Breast epithelium (tissue), 3 donors: ENCODE results near the gene COMMD1.

Experiments
- POLR2A ChIP-seq: fragments of 450-650 bp; IDR thresholded peaks from one replicate; pipeline ENCODE4 v1.6.1; 2016; ENCODE audit warnings: antibody characterized with exemption, mild to moderate bottlenecking, moderate library complexity
- TF ChIP-seq, protein P1 (sequence below), 3 donors: fragments of 450-650 bp; IDR thresholded peaks; one replicate each; pipeline ENCODE4 v1.5.1; 2016 to 2017; ENCODE audit warnings: antibody characterized with exemption in 3 of 3, mild to moderate bottlenecking in 3 of 3, moderate library complexity in 3 of 3

DNA sequence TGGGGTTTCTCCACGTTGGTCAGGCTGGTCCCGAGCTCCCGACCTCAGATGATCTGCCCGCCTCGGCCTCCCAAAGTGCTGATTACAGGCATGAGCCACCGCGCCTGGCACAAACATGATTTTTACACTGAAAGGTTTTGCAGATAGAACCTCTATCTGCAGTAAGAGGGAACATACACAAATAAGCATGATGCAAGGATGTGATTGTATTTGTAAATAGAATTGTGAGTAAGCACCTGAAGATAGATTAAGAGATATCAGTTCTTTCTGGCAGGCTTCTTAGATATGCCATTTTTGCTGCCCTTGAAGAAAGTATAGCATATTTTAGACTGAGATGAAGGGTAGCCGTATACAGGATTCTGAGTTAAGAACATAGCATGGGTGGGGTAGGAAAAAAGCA, 3.6 kb downstream of the COMMD1 start:
- TF ChIP-seq, protein P1, sequence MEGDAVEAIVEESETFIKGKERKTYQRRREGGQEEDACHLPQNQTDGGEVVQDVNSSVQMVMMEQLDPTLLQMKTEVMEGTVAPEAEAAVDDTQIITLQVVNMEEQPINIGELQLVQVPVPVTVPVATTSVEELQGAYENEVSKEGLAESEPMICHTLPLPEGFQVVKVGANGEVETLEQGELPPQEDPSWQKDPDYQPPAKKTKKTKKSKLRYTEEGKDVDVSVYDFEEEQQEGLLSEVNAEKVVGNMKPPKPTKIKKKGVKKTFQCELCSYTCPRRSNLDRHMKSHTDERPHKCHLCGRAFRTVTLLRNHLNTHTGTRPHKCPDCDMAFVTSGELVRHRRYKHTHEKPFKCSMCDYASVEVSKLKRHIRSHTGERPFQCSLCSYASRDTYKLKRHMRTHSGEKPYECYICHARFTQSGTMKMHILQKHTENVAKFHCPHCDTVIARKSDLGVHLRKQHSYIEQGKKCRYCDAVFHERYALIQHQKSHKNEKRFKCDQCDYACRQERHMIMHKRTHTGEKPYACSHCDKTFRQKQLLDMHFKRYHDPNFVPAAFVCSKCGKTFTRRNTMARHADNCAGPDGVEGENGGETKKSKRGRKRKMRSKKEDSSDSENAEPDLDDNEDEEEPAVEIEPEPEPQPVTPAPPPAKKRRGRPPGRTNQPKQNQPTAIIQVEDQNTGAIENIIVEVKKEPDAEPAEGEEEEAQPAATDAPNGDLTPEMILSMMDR (IDR thresholded peaks at IDR 0.05), result no peak
- TF ChIP-seq POLR2A, result no peak
